NCI-H2081 (cell line): Measurements from ENCODE around the gene TSHZ2.
A peak's percentile ranks its signal among the peaks of the same experiment; 100 is the strongest.

Experiments
- DNase-seq, 2 experiments: peaks; one replicate each; lab custom pipeline; 2025; lab: John Stamatoyannopoulos, UW

TSHZ2 gene

GRCh38 chr20:53208110-53208832, 236.1 kb downstream of the TSHZ2 start:
- DNase-seq: no peak

- DNase-seq: no peak
Measured at GRCh38 chr20:53210041-53210440, 237.9 kb downstream of the TSHZ2 start.

DNA sequence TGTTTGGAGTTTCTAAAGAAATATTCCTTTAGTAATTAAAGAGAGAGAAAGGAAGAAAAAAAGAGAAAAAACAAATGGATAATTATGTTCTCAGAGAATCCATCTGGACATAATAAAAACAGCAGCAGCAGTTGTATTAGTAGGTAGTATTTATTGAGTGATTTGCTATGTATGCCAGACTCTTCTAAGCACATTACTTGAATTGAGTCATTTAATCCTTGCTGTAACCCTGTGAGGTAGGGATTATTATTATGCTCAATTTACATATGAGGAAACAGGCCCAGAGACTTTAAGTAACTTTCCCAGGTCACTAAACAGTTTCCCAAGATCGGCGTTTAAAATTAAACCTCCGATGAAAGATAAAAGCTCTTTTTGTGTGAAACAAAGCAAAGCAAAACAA, 238.8 kb downstream of the TSHZ2 start:
- no peak for DNase-seq

DNA sequence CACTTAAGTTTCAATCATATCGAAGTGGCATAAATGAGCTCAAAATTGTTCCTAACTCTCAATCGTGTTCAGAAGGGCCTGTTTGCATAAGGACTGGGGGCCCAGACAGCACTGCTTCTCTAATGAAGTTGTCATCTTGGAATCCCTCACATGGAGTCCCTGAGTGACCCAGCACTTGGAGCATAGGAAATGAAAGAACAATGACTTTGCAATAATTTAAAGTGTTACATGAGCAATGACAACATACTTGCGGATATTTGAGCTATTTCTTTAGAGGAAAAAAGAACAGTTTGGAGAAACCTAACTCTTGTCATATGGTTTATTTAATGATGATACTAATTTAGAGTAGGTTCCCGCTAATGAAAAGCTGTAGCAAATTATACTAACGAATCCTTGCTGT, 239.9 kb downstream of the TSHZ2 start:
- no peak for DNase-seq

GRCh38 chr20:53214392-53214791, 242.2 kb downstream of the TSHZ2 start:
- DNase-seq: no peak

GRCh38 chr20:53215166-53215565, 243.0 kb downstream of the TSHZ2 start:
- DNase-seq: no peak

GRCh38 chr20:53216478-53216855, 244.3 kb downstream of the TSHZ2 start:
- DNase-seq: no peak

- DNase-seq: peak; percentile 52 to 71
Measured at GRCh38 chr20:53216856-53217576, 244.9 kb downstream of the TSHZ2 start.

- no peak for DNase-seq
Measured at GRCh38 chr20:53220482-53221307, 248.5 kb downstream of the TSHZ2 start.

DNA sequence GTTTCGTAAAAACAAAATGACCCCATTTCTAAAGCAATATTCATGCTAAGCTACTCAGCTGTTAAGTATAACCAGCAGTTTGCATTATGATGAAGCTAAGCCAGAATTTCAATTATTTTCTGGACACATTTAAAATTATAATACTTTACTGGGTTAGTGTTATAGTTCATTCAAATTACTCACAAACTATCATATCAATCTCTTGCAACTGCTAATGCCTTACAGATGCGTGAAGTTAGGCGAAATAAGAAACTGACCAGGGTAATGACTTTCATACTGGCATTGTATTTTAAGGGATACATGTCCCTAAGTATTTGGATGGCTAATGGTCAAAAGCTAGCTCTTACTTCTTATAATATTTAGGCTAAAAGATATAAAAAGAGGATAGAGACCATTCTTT, 249.6 kb downstream of the TSHZ2 start:
- DNase-seq: no peak

- DNase-seq: no peak
Measured at GRCh38 chr20:53222416-53222815, 250.3 kb downstream of the TSHZ2 start.

DNA sequence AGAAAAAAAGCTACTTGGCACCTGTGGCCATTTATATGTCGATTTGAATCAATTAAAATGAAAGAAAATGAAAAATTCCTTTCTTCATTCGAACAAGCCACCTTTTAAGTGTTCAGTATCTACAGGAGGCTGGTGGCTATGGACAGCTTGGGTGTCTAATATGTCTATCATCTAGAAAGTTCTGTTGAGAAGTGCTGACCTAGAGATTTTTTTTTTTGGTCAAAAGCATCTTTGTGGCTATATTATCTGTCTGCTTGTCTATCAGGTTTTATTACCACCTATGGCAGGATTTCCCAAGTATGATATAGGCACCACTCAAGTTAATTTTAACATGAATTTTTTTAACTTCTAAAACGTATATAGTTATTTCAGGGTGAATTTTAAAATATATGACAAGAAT, 250.8 kb downstream of the TSHZ2 start:
- no peak for DNase-seq

GRCh38 chr20:53223626-53224172, 251.5 kb downstream of the TSHZ2 start:
- no peak for DNase-seq

GRCh38 chr20:53224851-53225250, 252.7 kb downstream of the TSHZ2 start:
- DNase-seq: no peak

GRCh38 chr20:53226826-53227225, 254.7 kb downstream of the TSHZ2 start:
- no peak for DNase-seq

GRCh38 chr20:53227523-53227922, 255.4 kb downstream of the TSHZ2 start:
- DNase-seq: no peak

DNA sequence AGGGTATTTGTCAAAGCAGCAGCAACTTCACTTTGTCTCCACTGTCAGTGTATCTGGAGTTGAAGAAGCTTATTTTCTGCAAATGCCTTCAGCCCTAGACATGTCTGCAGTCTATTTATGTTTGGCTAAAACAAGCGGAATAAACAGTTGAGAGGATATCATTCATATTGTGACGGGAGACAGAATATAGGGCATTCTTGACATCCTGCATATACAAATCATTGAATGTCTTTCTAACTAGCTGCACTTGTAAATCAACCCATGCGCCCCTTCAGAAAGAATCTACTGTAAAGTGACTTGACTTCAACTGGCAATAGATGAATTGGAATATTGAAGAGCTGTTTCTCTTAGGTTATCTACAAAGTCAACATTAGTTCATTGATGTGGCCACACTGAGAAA, 258.9 kb downstream of the TSHZ2 start:
- DNase-seq: no peak

- DNase-seq: no peak
Measured at GRCh38 chr20:53237461-53237860, 265.3 kb downstream of the TSHZ2 start.

GRCh38 chr20:53238121-53238660, 266.0 kb downstream of the TSHZ2 start:
- no peak for DNase-seq

DNA sequence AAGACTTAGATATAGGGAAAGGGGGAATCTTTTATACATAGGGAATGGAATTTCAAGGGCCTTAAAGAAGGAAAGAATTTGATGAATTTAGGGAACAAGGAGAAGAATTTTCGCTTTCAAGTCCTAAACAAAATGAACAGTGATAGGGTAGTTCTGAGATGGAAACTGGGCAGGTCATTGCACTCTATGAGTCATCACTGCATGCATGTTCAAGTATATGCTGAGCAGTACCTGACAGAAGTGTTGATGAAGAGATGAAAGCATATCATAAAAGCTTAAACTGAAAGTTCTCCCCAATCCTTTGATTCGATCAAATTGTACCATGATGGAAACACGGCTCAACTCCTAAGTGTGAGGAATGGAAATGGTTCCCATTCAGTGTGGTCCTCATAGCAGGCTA, 271.0 kb downstream of the TSHZ2 start:
- no peak for DNase-seq

- no peak for DNase-seq
Measured at GRCh38 chr20:53244711-53245110, 272.6 kb downstream of the TSHZ2 start.

DNA sequence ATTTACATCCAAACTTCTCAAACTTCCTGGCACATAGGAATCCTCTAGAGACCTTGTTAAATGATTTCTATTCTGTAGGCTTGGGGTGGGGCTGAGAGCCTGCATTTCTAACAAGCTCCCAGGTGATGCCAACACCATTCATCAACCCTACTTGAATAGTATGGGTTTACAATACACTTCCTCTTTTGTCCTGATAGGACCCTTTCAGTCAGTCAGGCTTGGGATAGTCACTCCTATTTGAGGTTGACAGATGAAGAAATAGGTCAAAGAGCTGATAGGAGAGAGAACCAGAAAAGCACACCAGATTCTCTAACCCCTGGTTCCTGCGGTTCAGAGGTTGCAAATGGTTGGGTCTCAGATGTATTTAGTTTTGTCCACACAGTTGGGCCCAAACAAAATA, 273.4 kb downstream of the TSHZ2 start:
- DNase-seq: no peak
